Smooth muscle cell of the brain vasculature (primary cell): ENCODE results near the gene COL27A1.
"Not testable (repeated sequence)": the region's sequence is repeated elsewhere in the genome, so short reads cannot be mapped to it uniquely, and the experiment has no call there.

Experiments used
- DNase-seq: peaks from one replicate; pipeline ENCODE4 v3.0.0-alpha.2; 2012; ENCODE audit warnings: low read depth, low spot score

COL27A1 gene

GRCh38 chr9:114303977-114304376 is 148.6 kb downstream of the COL27A1 start:
- no peak for DNase-seq

GRCh38 chr9:114304416-114305188 is 149.3 kb downstream of the COL27A1 start:
- no peak for DNase-seq

- DNase-seq: no peak
These were observed 152.5 kb downstream of the COL27A1 start for GRCh38 chr9:114307899-114308267.

- DNase-seq: no peak
These were observed 153.1 kb downstream of the COL27A1 start for GRCh38 chr9:114308361-114308950.

GRCh38 chr9:114309096-114309495 is 153.8 kb downstream of the COL27A1 start:
- no peak for DNase-seq

- no peak for DNase-seq
These were observed 155.4 kb downstream of the COL27A1 start for GRCh38 chr9:114310471-114311450.

- DNase-seq: no peak
These were observed 156.5 kb downstream of the COL27A1 start for GRCh38 chr9:114311571-114312512.

GRCh38 chr9:114312513-114312875 is 157.2 kb downstream of the COL27A1 start:
- DNase-seq: no peak

- no peak for DNase-seq
These were observed 157.8 kb downstream of the COL27A1 start for GRCh38 chr9:114313186-114313585.

GRCh38 chr9:114314256-114314867 is 159.0 kb downstream of the COL27A1 start:
- no peak for DNase-seq

GRCh38 chr9:114314881-114315722 is 159.8 kb downstream of the COL27A1 start:
- no peak for DNase-seq

GRCh38 chr9:114315723-114316363 is 160.5 kb downstream of the COL27A1 start:
- DNase-seq: no peak

- no peak for DNase-seq
These were observed 161.4 kb downstream of the COL27A1 start for GRCh38 chr9:114316605-114317230.

GRCh38 chr9:114317665-114318357 is 162.5 kb downstream of the COL27A1 start:
- DNase-seq: no peak

- no peak for DNase-seq
These were observed 163.1 kb downstream of the COL27A1 start for GRCh38 chr9:114318416-114318815.

GRCh38 chr9:114319147-114319546 is 163.8 kb downstream of the COL27A1 start:
- DNase-seq: no peak

- DNase-seq: not testable (repeated sequence)
These were observed 165.4 kb downstream of the COL27A1 start for GRCh38 chr9:114320710-114321109.

GRCh38 chr9:114321759-114322158 is 166.4 kb downstream of the COL27A1 start:
- DNase-seq: no peak
